ENCODE measurements around the gene SYT14.

DNA sequence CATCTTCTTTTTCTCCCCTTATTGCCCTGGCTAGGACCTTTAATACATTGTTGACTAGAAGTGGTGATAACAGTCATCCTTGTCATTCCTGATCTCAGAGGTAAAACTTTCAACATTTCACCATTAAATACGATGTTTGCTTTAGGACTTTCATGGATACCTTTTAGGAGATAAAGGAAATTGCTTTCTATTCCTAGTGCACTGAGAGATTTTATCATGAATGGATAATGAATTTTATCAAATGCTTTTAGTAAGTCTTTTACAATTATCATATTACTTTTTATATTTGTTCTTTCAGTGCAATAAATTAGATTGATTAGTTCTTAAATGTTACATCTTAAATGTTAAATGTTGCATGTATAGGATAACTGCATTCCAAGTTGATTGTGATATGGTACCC lies 147.3 kb downstream of the SYT14 start:
- TF ChIP-seq CTCF (IDR thresholded peaks at IDR 0.05; ENCODE audit: low read depth, low read length) = no peak
- TF ChIP-seq EZH2phosphoT487 (IDR thresholded peaks at IDR 0.05; ENCODE audit: low read depth) = no peak
